ENCODE measurements around the gene TRAPPC14. TPM values are rescaled to one million over a fixed set of nuclear protein-coding genes. Genes with fewer than 3 reads are reported as not detected.
A peak's percentile ranks its signal among the peaks of the same experiment; 100 is the strongest.

TRAPPC14 gene
- total RNA-seq, 2 donors from 2014 or later: 22.1 to 28.8 TPM

DNA sequence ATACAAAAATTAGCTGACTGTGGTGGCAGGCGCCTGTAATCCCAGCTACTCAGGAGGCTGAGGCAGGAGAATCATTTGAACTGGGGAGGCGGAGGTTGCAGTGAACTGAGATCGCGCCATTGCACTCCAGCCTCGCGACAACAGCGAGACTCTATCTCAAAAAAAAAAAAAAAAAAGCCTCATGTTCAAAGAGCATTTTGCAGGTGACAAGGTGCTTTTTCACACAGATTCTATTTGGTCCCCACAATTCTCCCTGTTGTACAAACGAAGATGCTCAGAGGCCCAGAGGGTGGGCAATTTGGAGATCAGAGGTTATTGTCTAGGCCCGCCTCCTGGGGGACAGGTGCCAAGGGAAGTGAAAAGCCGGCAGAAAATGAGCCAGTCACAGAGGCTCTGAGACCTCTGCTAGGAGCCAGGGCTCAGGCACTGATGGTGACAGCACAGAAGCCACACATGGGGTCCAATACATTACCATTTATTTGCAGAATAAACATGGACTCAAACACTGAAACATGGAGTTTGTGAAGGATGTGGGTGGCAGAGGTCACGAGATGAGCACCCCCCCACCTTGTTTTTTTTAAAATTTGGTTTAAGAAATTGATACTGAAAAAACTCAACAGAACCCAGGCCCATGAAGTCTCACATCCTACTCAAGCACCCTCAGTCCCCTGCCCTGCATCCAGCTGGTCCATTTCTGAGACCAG is 10.8 kb upstream of the TRAPPC14 start:
- Mint-ChIP-seq H3K4me3 (peak overlapping the region; percentile 81 to 85), H3K4me1 (ENCODE audit: low read depth) (peaks cover 58% of the 10 kb centered on the region), H3K27ac (no peak overlapping the region), H3K9me3 (no peaks in the 10 kb centered on the region), H3K27me3 (ENCODE audit: low read depth) (peaks cover 11% of the 10 kb centered on the region), H3K36me3 (ENCODE audit: insufficient read depth in 2 of 2) (no peaks in the 10 kb centered on the region)
- DNase-seq: no peak
- ATAC-seq (replicated peaks in 1 of 2): peak in 1 of 2 donors; percentile 8

DNA sequence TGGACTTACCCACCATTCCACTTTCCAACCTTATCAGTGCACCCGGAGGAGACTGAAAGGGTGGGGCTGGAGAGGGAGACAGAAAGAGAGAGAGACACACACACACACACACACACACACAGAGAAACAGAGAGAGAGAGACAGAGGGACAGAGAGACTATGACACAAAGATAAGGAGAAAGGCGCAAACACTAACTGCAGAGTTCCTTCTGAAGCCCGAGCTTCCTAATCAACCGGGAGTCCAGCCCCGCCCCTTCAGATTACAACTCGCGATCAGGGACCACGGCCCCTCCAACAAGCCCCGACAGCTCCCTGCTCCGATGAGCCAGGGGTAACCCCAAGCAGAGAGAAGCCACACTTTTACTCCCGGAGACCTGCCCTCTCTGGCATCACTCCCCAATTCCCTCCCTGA is 9.4 kb upstream of the TRAPPC14 start:
- Mint-ChIP-seq H3K36me3 (ENCODE audit: insufficient read depth in 2 of 2) (no peaks in the 10 kb centered on the region), H3K27ac (no peak overlapping the region), H3K4me1 (ENCODE audit: low read depth) (peaks cover 72% of the 10 kb centered on the region), H3K27me3 (ENCODE audit: low read depth) (peaks cover 11% of the 10 kb centered on the region), H3K4me3 (peak overlapping the region; percentile 81 to 85), H3K9me3 (no peaks in the 10 kb centered on the region)
- DNase-seq: no peak
- peak in 1 of 2 donors; percentile 3 for ATAC-seq (replicated peaks in 1 of 2)

DNA sequence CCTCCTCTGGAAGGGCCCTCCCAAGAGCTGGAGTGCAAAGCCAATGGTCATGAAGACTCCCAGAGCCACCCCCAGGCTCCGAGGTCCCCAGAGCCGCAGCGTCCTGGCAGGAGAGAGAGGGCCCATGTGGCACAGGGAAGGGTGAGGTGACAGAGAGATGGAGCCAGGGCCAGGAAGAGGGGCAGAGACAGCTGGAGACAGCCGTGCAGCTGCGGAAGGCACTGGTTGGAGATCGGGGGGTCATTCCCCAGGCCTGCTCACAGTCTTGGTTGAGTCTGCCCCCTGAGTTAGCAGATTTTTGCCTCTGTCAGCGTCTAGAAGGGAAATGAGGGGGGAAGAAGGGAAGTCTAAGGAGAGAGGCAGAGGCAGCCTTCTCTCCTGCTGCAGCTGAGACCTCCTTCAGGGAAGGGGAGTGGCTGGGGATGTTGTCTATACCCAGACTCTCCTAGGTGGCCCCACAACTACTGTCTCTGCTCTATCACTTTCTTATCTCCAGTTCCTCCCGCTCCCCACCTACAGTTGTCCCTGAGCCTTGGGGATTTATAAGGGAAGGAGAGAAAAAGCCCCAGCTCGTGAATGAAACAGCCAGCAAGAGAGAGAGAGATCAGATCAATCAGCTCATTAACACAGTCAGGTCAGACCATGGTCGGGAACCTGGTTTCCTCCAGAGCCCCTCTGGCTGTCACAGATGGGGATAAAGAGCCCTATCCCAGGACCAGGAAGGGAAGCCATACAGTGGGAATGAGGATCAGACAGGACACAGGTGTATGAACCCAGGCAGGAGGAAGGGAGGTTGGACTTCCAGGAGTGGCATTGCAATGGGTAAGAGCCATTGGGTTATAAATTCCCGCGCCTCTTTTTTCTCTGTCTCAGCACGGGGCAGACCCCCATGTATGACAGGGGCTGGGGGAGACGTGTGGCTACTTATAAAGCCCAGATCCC is 8.7 kb upstream of the TRAPPC14 start:
- H3K4me3 Mint-ChIP-seq: peak overlapping the region; percentile 81 to 85
- H3K36me3 Mint-ChIP-seq (ENCODE audit: insufficient read depth in 2 of 2): no peaks in the 10 kb centered on the region
- H3K4me1 Mint-ChIP-seq (ENCODE audit: low read depth): peaks cover 79% of the 10 kb centered on the region
- peaks cover 11% of the 10 kb centered on the region for H3K27me3 Mint-ChIP-seq (ENCODE audit: low read depth)
- no peaks in the 10 kb centered on the region for H3K9me3 Mint-ChIP-seq
- DNase-seq: no peak
- H3K27ac Mint-ChIP-seq: no peak overlapping the region
- no peak for ATAC-seq (replicated peaks in 1 of 2)

DNA sequence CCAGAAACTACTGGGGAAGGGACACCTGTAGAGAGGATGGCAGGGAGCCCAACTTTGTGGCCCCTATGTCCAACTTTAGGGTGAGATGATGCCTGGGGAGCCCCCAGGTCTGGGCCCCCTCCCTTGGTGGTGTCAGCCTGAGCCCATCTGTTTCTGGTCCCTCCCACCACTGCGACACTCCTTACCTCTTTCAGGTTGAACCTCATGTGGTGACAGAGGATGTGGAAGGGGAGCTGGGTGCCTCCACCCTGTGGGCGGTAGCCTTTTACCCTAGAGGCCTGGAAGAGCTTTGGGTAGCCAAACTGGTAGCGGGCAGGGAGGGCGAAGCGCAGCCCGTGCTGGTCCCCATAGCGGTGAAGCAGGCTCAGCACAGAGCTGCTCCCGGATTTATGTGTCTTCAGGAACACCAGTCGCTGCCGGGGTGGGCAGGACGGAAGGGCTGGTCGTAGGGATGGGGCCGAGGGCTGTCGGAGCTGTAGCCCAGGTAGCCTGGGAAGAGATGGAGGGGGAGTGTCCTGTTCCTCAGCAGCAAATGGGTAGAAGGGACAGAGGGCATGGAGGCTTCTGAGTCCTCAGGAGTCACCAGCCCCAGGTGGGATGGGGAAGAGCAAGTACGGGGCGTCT is 7.9 kb upstream of the TRAPPC14 start:
- peak overlapping the region; percentile 81 to 85 for H3K4me3 Mint-ChIP-seq
- DNase-seq: peak; percentile 58 to 59

DNA sequence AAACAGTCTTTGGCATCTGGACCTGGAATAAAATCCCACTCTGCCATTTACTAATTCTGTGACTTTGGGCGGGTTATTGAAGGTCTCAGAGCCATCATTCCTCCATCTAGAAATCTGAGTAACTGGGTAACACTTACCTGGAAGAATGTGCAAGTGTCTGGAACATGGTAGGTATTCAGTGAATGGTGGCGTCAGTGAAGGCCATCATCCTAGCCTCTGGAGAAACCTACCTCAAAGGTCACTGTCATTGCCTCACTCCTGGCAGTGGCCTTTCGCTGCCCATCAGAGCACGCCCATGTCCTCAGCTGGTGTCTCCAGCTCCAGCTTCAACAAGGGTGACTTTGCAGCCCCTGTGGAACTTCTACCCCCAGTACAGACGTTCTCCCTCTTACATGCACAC is 5.3 kb upstream of the TRAPPC14 start:
- peaks cover 11% of the 10 kb centered on the region for H3K27me3 Mint-ChIP-seq (ENCODE audit: low read depth)
- no peak for ATAC-seq (replicated peaks in 1 of 2)
- H3K36me3 Mint-ChIP-seq (ENCODE audit: insufficient read depth in 2 of 2): no peaks in the 10 kb centered on the region
- H3K4me3 Mint-ChIP-seq: peak overlapping the region in 1 of 2 donors; percentile 47
- DNase-seq: no peak
- no peak overlapping the region for H3K27ac Mint-ChIP-seq
- H3K4me1 Mint-ChIP-seq (ENCODE audit: low read depth): peaks cover 69% of the 10 kb centered on the region
- H3K9me3 Mint-ChIP-seq: no peaks in the 10 kb centered on the region

More for the DNA sequence above, 7.9 kb upstream of the TRAPPC14 start:
- peaks cover 11% of the 10 kb centered on the region for H3K27me3 Mint-ChIP-seq (ENCODE audit: low read depth)
- no peak overlapping the region for H3K27ac Mint-ChIP-seq
- no peaks in the 10 kb centered on the region for H3K36me3 Mint-ChIP-seq (ENCODE audit: insufficient read depth in 2 of 2)
- ATAC-seq (replicated peaks in 1 of 2): peak; percentile 66 to 68
- H3K4me1 Mint-ChIP-seq (ENCODE audit: low read depth): peaks cover 82% of the 10 kb centered on the region
- no peaks in the 10 kb centered on the region for H3K9me3 Mint-ChIP-seq

DNA sequence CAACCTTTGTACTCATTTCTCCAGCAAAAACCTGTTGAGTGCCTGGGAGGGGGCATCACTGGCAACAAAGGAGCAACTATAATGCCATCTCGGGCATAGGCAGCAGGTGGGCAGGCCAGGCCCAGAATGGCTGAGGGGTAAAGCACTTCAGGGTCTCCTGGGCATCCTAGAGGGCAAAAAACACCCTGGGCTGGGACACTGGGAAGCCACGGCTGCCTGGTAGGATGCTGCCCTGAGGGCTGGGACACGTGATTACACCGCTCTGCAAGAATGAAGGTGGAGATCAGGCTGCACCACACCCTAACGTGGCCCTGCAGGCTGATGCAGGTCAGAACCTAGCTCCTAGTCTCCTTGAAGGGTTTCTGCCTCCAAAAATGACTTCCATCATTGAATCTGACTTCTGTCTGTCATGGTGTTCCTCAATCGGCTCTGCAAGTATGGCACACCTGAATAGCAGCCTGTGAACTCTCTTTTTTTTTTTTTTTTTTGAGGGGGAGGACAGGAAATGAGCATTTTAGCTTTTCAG is 4.5 kb upstream of the TRAPPC14 start:
- Mint-ChIP-seq H3K36me3 (ENCODE audit: insufficient read depth in 2 of 2) (no peaks in the 10 kb centered on the region), H3K4me1 (ENCODE audit: low read depth) (peaks cover 64% of the 10 kb centered on the region), H3K9me3 (no peaks in the 10 kb centered on the region), H3K4me3 (peak overlapping the region; percentile 28 to 47), H3K27me3 (ENCODE audit: low read depth) (peaks cover 7% of the 10 kb centered on the region), H3K27ac (no peak overlapping the region)
- ATAC-seq (replicated peaks in 1 of 2): no peak
- DNase-seq: no peak

DNA sequence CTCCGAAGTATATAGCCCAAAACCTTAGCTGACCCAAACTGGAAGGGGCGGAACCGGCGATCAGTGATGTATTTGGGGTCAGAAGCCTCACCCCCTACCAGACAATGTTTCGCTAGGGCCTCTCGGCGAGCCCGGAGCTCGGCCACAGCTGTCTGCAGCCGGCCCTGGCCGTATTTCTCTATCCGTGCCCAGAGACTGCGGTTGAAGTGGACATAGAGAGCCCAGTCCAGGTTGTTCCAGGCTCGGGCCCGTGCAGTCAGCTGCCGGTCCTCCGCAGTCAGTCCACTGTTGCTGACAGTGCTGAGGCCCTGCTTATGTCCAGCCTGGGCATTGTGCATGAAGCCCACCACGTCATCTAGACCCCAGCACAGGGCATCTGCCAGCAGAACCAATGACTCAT is 1.5 kb upstream of the TRAPPC14 start:
- H3K36me3 Mint-ChIP-seq (ENCODE audit: insufficient read depth in 2 of 2): peaks cover 1 to 6% of the 10 kb centered on the region in 2 donors
- H3K4me1 Mint-ChIP-seq (ENCODE audit: low read depth): peaks cover 66% of the 10 kb centered on the region
- H3K4me3 Mint-ChIP-seq: no peak overlapping the region

DNA sequence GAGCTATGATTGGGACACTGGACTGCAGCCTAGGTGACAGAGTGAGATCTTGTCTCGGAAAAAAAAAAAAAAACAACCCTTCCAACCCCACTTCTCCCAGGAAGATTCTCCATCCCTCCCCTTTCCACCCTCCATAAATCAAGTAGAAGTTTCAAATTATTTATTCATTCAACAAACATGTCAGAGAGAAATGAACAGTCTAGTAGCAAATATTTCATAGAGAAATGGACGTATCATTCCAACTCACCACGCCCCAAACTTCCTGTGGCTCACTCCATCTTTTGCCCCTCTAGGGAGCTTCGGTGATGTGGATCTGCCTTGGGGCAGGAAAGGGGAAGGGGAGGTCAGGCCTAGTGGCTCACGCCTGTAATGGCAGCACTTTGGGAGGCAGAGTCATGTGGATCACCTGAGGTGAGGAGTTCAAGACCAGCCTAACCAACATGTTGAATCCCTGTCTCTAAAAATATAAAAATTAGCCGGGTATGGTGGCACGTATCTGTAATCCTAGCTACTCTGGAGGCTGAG is 638 bp upstream of the TRAPPC14 start:
- no peak for DNase-seq

More for the DNA sequence above, 1.5 kb upstream of the TRAPPC14 start:
- no peak for ATAC-seq (replicated peaks in 1 of 2)
- Mint-ChIP-seq H3K27ac (no peak overlapping the region), H3K9me3 (no peaks in the 10 kb centered on the region), H3K27me3 (ENCODE audit: low read depth) (no peaks in the 10 kb centered on the region)
- DNase-seq: no peak

DNA sequence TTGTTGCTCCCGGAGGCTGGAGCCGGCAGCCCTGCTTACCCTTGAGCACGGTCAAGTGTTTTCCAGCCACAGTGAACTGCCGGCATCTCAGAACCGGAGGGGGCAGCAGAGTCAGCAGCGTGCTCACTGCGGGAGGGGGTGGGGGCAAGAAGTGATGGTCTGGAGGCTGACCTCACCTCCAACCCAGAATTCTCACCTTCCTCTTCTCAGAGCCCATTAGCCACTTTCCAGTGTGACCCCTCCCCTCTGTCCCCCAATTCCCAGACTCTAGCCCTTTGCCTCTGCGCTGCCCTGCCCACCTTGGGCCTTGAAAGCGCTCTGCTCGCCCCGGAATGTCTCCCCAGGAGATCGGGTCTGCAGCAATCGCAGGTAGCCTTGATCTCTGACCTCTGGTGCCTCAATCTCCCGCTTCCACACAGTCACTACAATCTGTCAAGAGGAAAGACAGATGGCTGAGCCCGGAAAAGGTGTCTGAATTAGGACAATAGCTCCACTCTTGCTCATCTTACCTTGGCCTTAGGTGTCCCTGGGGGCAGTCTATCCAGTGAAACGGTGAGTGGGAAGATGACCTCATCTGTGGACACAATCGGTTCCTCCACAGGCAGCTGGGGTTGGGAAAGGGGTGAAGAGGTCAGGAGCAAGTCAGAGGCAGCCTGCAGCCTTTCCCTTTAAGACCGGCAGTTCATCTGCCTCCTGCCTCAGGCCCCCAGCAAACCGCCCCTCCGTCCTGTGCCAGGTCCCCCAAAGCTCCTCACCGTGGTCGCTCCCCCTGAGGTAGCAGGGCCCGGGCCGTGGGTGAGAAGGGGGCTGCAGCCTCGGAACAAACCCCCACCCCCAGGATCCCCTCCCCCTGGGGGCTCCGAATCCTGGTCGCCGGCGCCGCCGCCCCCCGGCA is 942 bp downstream of the TRAPPC14 start:
- Mint-ChIP-seq H3K9me3 (no peaks in the 10 kb centered on the region), H3K36me3 (ENCODE audit: insufficient read depth in 2 of 2) (peaks cover 2 to 7% of the 10 kb centered on the region in 2 donors), H3K4me1 (ENCODE audit: low read depth) (peaks cover 55% of the 10 kb centered on the region), H3K27me3 (ENCODE audit: low read depth) (no peaks in the 10 kb centered on the region), H3K27ac (peak overlapping the region; percentile 23), H3K4me3 (peak overlapping the region; percentile 83 to 86)
- DNase-seq (no peak), ATAC-seq (replicated peaks in 1 of 2) (no peak)

More for the DNA sequence above, 638 bp upstream of the TRAPPC14 start:
- Mint-ChIP-seq H3K4me1 (ENCODE audit: low read depth) (peaks cover 64% of the 10 kb centered on the region), H3K27me3 (ENCODE audit: low read depth) (no peaks in the 10 kb centered on the region), H3K9me3 (no peaks in the 10 kb centered on the region), H3K27ac (peak overlapping the region; percentile 95), H3K4me3 (peak overlapping the region; percentile 86 to 89), H3K36me3 (ENCODE audit: insufficient read depth in 2 of 2) (peaks cover 1 to 6% of the 10 kb centered on the region in 2 donors)
- ATAC-seq (replicated peaks in 1 of 2): no peak

DNA sequence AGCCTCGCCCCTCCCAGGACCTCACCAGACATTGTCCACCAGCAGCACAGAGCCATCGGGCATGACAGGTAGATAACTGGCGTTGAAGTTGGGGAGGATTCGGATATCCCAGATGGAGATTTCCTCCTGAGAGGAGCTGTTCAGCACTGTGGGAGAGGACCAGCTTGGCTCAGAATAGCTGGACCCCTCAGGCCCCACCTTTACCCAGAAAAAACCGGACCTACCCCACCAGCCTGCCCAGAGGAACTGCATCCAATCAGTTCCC is 1.5 kb downstream of the TRAPPC14 start:
- no peak for DNase-seq
- H3K9me3 Mint-ChIP-seq: no peaks in the 10 kb centered on the region
- H3K4me3 Mint-ChIP-seq: peak overlapping the region; percentile 83 to 86
- peak overlapping the region; percentile 75 for H3K27ac Mint-ChIP-seq
- peaks cover 55% of the 10 kb centered on the region for H3K4me1 Mint-ChIP-seq (ENCODE audit: low read depth)
- peaks cover 7 to 9% of the 10 kb centered on the region in 2 donors for H3K36me3 Mint-ChIP-seq (ENCODE audit: insufficient read depth in 2 of 2)
- H3K27me3 Mint-ChIP-seq (ENCODE audit: low read depth): no peaks in the 10 kb centered on the region
- ATAC-seq (replicated peaks in 1 of 2): no peak

DNA sequence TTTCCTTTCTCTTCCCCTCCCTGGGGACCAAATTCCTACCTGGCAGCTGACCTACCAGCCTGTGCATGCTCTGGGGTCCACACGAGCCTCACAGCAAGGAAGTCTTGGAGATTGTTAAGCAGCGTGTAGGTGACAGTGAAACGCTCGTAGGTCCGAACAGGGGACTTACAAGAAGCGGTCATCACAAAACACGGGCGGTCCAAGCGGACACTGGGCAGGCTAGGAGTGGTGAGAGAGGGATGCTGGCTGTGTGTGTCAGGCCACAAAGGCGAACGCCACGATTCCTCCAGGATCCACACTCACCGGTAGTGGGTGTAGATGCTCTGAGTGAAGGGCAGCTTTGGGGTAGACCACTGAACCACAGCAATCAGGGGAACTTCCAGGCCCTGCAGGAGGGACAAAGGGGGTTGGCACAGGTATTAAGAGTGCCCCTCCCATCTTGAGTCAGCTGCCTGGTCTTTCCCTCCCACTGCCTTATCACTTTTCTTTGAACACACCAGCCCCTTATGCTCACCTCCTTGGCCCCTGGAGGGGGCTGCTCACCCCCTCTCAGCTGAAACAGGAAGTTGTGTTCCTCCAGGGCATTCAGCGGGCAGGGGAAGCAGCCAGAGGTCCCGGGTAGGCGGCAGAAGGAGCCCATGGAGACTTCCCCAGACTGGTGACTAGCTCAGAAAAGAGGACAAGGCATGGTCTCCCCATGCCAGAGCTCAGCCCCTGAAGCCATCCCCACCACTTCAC is 2.0 kb downstream of the TRAPPC14 start:
- peak overlapping the region; percentile 75 for H3K27ac Mint-ChIP-seq
- H3K36me3 Mint-ChIP-seq (ENCODE audit: insufficient read depth in 2 of 2): peaks cover 7 to 11% of the 10 kb centered on the region in 2 donors
- peak; percentile 40 to 52 for ATAC-seq (replicated peaks in 1 of 2)
- H3K4me1 Mint-ChIP-seq (ENCODE audit: low read depth): peaks cover 55% of the 10 kb centered on the region
- H3K27me3 Mint-ChIP-seq (ENCODE audit: low read depth): no peaks in the 10 kb centered on the region
- H3K4me3 Mint-ChIP-seq: peak overlapping the region; percentile 83 to 86
- DNase-seq: peak in 1 of 2 donors; percentile 48
- no peaks in the 10 kb centered on the region for H3K9me3 Mint-ChIP-seq

All from activated T-cell treated with anti-CD3 and anti-CD28 coated beads, Interleukin-2, amount 50 U/mL, for 72 hours (primary cell).